Heart left ventricle (tissue), 13 donors: ENCODE measurements around the gene ID1.

ENCODE experiments used
- POLR2A ChIP-seq, 2 donors: fragments of 450-650 bp; IDR thresholded peaks; one replicate each; pipeline ENCODE4 v1.6.1; 2017; ENCODE audit warnings: antibody characterized with exemption in 2 of 2, mild to moderate bottlenecking in 2 of 2, moderate library complexity in 2 of 2
- TF ChIP-seq, protein P1 (sequence below), 12 donors: fragments of 200-600 bp; sonication (generic) in 4 of 12; IDR thresholded peaks; one replicate each; pipeline versions ENCODE4 v1.5.0 to v1.8.0; 2018 to 2022; ENCODE audit warnings: antibody characterized with exemption in 12 of 12, mild to moderate bottlenecking in 5 of 12
- donor health status: ischemic (EF 13 %, LVEDD 7.1; RV severe dilation, severe dysfunction).
- donor health status: DM: no; HTN: yes; CAD: no.
- donor health status: DM: no; HTN: no; CAD: no.
- donor health status: ischemic (EF 25% LVEDD 6.9; RV normal size, moderate dysfunction).
- donor health status: ischemic (EF 25% LVEDD 5.7; RV mildly dilated, moderate dysfunction).
- donor health status: ischemic (EF 35%, LVEDD 5.7; RV mildly dilated, moderate dysfunction).
- donor health status: nonischemic (EF 11% LVEDD 7.7; RV severe dilation, severe dysfunction).
- donor health status: DM: yes; HTN: yes; CAD: no.
- donor health status: PGD.
- donor health status: ischemic (EF 29% LVEDD 5.4; RV normal size, mild dysfunction).
- donor health status: nonischemic (EF 23%, LVEDD 6.1; RV moderate dilation, normal function).

DNA sequence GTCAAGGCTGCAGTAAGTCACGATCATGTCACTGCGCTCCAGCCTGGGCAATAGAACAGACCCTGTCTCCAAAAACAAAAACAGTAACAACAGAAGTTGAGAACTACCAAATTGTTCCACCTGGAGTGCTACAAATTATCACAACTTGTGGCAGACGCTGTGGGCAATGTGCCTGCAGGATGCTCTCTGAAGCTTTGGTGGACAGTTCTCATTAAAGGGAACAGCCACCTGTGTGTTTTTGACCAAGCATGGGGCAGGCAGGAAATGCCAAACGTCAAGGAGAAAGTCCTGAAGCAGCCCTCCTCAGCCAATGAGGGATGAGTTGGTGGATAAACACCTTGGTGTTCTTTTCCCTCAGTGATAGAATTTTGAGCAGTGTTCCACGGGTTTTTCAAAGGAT lies 48.5 kb downstream of the ID1 start:
- TF ChIP-seq, protein P1, sequence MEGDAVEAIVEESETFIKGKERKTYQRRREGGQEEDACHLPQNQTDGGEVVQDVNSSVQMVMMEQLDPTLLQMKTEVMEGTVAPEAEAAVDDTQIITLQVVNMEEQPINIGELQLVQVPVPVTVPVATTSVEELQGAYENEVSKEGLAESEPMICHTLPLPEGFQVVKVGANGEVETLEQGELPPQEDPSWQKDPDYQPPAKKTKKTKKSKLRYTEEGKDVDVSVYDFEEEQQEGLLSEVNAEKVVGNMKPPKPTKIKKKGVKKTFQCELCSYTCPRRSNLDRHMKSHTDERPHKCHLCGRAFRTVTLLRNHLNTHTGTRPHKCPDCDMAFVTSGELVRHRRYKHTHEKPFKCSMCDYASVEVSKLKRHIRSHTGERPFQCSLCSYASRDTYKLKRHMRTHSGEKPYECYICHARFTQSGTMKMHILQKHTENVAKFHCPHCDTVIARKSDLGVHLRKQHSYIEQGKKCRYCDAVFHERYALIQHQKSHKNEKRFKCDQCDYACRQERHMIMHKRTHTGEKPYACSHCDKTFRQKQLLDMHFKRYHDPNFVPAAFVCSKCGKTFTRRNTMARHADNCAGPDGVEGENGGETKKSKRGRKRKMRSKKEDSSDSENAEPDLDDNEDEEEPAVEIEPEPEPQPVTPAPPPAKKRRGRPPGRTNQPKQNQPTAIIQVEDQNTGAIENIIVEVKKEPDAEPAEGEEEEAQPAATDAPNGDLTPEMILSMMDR (IDR thresholded peaks at IDR 0.05): no peak
- TF ChIP-seq POLR2A (IDR thresholded peaks at IDR 0.05): no peak
